CD4-positive, alpha-beta T cell treated with Interferon gamma for 1 hour (primary cell): ENCODE results near the gene BPIFB4.

Experiments
- DNase-seq: peaks from one replicate; pipeline ENCODE4 v3.0.0-alpha.2; 2020

Gene BPIFB4

DNA sequence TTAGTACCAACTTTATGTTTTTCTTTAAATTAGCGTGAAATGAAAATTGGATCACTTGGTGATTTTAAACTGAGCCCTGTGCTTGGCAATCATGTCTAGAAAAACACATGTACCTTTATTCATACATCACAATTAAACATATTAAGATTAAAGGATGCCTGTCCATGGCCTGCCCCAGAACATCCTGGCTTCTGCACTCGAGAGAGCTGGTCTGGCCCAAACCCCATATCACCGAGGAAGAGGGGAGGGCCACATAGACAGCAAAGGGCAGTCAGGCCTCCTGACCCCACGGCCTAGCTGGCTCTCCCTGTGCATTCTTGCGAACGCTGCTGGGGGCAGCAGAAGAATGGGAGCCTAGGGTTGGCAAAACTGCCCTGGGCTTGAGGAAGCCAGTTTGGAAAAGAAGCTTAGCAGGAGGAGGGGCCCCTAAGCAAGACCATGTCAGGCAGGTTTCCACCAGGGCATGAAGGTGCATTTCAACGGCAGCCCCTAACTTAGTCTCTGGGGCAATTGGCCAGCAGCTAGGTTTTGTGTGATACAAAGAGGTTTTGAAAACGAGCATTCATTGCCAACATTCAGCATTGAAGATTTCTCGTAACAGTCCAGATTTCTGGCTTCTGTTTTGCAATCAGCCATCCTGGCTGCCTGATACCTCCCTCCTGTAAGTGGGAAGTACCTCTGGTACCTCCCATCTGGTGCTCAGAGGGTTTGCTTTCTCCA, 17.2 kb upstream of the BPIFB4 start:
- no peak for DNase-seq

GRCh38 chr20:33062825-33063149, 16.7 kb upstream of the BPIFB4 start:
- no peak for DNase-seq

GRCh38 chr20:33063271-33063670, 16.2 kb upstream of the BPIFB4 start:
- DNase-seq: no peak

DNA sequence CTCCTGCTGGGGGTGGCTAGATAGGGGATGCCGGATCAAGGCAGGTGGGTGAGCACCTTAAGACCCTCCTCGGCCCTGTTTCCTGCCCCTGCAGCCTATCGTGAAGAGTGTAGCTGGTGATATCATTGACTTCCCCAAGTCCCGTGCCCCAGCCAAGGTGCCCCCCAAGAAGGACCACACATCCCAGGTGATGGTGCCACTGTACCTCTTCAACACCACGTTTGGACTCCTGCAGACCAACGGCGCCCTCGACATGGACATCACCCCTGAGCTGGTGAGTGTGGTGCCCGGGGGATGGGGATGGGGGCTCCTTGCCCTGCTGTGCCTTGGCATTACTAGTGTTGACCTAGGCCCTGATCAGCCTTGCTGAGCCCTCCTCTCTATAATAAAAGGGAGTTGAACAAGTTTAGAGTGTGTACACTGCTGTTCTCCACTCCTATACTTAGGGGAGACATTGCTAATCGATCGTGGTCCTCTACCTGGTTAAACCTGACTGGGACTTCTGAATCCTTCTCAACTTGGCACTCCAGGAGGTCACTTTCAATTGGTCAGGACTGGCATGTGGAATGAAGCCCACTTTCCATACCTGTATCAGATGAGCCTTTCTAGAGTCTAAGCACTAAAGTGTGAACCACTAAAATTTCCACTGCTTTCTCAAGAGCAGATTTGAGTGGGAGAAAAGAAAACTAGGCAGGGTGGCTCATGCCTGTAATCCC, 14.7 kb upstream of the BPIFB4 start:
- no peak for DNase-seq

DNA sequence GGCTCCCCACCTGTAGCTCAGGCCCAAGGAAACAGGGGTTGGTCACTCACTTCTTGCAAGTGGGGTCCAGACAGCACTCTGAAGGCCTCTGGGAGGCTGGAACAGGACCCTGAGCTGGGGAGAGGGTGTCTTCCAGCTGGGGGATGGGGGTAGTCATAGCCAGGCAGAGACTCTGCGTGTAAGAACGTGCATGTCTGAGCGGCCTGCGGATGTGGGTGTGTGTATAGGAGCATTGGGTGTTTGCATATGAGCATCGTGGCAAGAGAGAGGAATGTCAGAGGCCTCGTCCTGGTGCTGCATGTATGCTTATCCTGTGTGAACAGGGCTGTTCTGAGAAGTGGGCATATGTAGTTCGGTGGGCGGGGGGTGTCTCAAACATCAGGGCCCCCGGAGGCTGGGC, 13.7 kb upstream of the BPIFB4 start:
- DNase-seq: no peak

DNA sequence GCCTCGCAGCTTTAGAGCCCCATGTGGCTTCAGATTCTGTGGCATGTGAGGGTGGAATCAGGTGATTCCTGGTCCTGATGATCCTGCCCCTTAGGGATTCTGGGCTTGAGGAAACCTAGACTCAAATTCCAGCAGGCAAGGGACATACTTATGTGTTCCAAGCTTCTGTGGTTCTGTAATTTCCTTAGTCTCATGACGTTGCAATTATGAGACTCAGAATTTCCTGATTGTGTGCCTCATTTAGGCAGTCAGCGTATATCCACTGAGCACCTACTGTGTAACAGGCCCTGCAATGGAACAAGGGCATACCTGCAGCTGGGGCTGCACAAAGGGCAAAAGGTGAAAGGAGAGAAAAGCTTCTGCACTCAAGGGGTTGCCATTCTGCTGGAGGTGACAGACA, 11.6 kb upstream of the BPIFB4 start:
- no peak for DNase-seq

DNA sequence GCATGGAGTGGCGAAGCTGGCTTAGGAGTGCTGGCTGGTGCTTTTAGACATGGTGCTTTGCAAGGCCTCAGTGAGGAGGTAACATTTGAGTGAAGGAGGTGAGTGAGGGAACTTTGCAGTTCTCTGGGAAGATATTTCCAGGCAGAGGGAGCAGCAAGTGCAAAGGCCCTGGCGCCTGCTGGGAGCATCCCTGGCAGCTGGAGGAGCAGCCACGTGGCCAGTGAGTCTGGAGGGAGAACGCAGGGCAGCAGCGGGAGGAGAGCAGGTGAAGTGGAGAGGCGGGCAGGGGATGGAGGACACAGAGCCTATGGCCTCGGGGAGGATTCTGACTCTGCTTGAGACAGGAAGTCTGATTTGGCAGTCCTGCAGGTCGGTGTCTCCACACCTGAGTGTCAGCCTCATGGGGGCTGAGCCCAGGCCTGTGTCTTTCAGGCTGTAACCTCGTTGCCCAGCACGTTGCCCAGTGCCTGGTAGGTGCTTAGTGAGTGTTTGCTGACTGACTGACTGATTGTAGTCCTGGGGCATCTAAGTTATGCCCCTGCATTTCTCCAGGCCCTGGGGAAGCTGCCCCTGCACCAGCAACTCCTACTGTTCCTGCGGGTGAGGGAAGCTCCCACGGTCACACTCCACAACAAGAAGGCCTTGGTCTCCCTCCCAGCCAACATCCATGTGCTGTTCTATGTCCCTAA, 11.0 kb upstream of the BPIFB4 start:
- no peak for DNase-seq

DNA sequence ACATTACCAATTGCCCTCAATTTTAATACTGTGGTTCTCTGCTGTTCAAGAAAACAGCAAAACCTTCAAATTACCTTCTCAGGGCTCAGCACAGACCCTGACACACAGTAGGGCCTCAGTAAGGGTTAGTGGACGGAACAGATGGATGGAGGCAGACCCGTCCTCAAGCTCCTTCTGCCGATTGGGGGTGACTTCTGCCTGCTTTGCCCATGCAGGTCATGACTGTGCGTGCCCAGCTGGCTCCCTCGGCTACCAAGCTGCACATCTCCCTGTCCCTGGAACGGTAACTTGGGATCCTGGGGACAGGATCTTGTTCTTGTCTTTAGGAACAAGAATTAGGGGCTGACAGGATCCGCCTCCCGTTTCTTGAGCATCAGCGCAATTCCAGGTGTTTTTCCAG, 9.8 kb upstream of the BPIFB4 start:
- DNase-seq: no peak

DNA sequence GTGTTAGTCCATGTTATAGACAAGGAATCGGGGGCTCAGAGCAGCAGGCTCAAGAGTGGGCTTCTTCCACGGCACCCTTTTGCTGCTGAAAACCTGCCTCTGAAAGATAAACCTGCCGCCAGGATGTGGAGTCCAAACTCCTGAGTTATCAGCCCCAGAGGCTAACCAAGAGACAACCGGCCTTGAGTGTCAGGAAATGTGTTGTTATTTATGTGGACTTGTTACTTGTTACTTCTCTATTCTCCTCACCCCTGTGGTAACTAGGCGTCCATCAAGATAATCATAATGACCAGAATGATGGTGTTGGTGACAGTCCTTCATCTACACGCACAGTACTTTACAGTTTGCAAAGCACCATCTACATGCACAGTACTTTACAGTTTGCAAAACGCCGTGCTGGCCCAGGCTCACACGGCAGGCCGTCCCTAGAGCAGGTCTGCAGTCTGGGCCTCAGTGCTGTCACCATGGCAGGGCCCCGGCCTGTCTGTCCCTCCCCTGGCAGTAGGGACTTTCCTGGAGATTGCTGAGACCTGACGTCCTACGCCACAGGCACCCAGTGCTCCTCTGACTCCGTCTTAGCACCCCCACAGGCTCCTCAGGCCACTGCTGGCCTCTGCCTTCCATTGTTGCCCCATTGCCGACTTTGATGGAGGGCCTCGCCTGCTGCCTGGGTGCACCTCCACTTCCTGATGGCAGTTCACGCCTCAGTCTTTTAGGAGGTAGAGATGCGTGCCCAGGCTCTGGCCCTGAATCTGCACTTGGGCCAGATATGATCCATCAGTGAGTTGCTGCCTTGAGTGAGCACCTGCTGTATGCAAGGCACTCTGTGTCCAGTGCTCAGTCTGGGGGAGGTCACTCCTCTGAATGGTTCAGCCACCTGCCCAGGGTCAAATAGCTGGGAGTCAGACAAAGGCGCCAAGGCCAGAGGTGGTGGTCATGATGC, 9.1 kb upstream of the BPIFB4 start:
- DNase-seq: no peak

DNA sequence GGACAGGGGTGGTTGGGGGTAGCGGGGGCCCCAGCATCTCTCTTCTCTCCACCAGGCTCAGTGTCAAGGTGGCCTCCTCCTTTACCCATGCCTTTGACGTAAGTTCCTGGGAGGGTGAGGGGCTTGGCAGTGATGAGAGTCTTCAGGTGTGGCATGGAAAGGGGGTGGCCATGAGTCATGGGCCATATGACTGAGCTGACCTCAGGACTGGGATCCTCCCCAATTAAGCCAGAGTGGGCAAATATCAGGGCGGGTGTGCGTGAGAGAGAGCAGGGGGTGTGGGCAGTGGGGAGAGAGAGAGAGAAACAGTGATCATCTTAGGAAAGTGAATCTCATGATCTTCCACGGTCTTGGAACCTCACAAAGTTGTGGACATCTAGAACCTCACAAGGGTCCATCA, 8.2 kb upstream of the BPIFB4 start:
- DNase-seq: no peak

DNA sequence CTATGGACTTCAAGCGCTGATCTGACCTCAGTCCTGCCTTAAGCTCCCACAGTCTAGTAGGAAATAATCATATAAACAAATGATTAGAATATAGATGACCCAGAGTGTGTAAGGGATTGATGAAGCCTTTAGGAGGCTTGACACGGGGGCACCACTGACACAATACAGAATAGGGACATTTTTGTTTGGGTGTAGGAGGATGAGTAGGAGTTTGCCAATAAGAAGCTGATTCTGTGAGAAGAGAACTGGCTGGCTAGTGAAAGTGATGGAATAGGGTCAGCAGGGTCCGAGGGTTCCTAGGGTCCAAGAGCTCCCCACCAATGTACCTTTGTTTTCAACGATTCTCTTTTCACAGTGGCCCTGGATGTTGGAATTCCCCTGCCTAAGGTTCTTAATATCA, 7.1 kb upstream of the BPIFB4 start:
- no peak for DNase-seq

DNA sequence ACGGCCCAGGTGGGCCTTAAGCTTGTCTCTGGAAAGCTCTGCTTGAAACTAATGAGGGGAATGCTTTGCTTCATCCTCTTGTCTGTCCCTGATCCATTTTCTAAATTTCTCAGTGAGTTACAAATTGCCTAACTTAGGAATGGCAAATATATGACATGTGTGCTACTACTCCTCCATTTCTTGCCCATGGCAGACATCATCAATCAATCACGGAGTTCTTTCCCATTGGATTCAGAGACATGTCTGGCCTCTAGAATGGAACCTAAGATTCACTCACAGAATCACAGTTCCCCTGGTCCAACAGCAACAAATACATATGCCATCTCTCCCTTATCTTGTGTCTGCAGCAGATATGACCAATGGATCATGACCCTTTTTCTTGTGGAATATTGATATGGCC, 6.6 kb upstream of the BPIFB4 start:
- no peak for DNase-seq

- DNase-seq: no peak
These were observed 4.8 kb upstream of the BPIFB4 start for GRCh38 chr20:33074675-33075074.

- no peak for DNase-seq
These were observed 4.2 kb upstream of the BPIFB4 start for GRCh38 chr20:33075281-33075680.

- no peak for DNase-seq
These were observed 2.6 kb upstream of the BPIFB4 start for GRCh38 chr20:33076662-33077372.

DNA sequence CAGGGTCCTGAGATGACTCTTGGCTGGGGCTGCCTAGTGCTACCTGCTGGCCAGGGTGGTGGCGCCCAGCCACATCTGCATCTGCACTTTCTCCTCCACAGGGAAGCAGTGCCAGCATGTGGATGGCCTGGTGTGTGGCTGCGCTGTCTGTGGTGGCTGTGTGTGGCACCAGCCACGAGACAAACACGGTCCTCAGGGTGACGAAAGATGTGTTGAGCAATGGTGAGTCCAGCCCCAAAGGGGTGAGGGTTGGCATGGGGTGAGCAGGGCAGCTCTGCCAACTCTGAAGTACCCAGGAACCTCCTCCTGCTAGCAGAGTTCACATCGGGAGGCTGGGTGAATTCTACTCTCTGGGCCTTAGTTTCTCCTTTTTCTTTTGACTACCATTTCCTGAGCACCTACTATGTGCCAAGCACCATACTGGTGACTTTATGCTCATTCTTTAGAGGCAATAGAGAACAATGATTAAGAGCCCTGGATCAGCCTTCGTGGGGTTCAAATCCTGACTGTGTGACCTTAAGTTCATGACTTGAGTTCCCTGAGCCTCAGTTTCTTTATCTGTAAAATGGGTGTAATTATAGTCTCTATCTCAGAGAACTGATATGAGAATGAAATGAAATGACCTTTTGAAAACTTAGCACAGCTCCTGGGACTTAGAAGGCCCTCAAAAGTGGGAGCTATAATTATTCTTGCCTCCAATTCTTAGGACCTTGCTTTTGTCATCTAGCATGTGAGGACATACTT, 2.1 kb downstream of the BPIFB4 start:
- DNase-seq: no peak

DNA sequence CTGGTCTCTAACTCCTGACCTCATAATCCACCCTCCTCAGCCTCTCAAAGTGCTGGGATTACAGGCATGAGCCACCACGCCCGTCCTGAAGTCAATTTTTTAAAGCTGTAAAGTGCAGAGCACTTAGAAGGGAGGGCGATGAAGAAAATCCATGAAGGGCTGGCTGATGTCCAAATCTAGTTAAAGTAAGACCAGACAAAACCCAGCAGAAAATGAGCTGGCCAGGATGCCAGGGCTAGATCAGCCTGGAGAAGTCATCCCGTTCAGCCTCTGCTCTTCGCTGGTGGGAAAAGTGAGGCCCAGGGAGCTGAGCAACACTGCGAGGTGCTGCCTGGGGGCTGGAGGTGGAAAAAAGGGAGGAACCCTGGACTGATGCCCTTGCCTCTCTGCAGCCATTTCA, 3.1 kb downstream of the BPIFB4 start:
- DNase-seq: no peak

GRCh38 chr20:33083544-33084340, 4.3 kb downstream of the BPIFB4 start:
- no peak for DNase-seq

DNA sequence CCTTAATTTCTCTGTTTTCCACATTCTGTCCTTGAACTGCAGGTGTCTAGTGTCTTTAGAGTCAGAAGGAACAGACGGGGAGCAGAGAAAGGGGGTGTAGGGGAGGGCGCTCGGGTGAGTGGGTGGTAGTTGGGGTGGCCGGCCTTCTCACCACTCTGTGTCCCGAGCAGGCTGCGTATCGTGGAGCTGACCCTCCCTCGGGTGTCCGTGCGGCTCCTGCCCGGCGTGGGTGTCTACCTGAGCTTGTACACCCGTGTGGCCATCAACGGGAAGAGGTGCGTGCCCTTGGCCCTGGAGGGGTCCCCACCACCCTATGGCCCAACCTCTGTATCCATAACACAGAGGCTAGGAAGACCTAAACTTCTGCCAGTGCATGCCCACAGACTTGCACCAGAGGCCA, 5.3 kb downstream of the BPIFB4 start:
- DNase-seq: no peak

- no peak for DNase-seq
These were observed 6.7 kb downstream of the BPIFB4 start for GRCh38 chr20:33086052-33086722.
